Nephron progenitor cell (in vitro differentiated cells): ENCODE data around the gene PRODH2.

Source experiments
- DNase-seq: peaks from one replicate; pipeline ENCODE4 v3.0.0; 2021
- H3K27ac Mint-ChIP-seq: 2 replicates; pipeline ENCODE4 v1.8.0; 2021; ENCODE audit warnings: mild to moderate bottlenecking, moderate library complexity, mixed read lengths
- H3K27me3 Mint-ChIP-seq: 2 replicates; pipeline ENCODE4 v1.8.0; 2021; ENCODE audit warnings: mild to moderate bottlenecking, low read depth, mixed read lengths; ENCODE audit not compliant: poor library complexity
- H3K36me3 Mint-ChIP-seq: 2 replicates; pipeline ENCODE4 v1.8.0; 2021; ENCODE audit warnings: low read depth, mixed read lengths
- H3K4me1 Mint-ChIP-seq: 2 replicates; pipeline ENCODE4 v1.8.0; 2021; ENCODE audit warnings: mixed read lengths
- H3K4me3 Mint-ChIP-seq: 2 replicates; pipeline ENCODE4 v1.8.0; 2021; ENCODE audit warnings: mild to moderate bottlenecking, moderate library complexity, mixed read lengths
- H3K9me3 Mint-ChIP-seq: 2 replicates; pipeline ENCODE4 v1.8.0; 2021; ENCODE audit warnings: mild to moderate bottlenecking, moderate library complexity, mixed read lengths
- CTCF ChIP-seq: fragments of 200-600 bp; sonication (generic); IDR thresholded peaks from 2 replicates; pipeline ENCODE4 v1.5.0; 2021; ENCODE audit warnings: antibody characterized with exemption

The PRODH2 gene

GRCh38 chr19:35790981-35791813 lies 21.4 kb downstream of the PRODH2 start:
- peak; percentile 30 for DNase-seq
- Mint-ChIP-seq H3K4me1 (no peaks in the 10 kb centered on the region), H3K27ac (no peak overlapping the region), H3K4me3 (no peak overlapping the region), H3K36me3 (no peaks in the 10 kb centered on the region), H3K27me3 (peaks cover 26% of the 10 kb centered on the region), H3K9me3 (no peaks in the 10 kb centered on the region)
- no peak for TF ChIP-seq CTCF

- Mint-ChIP-seq H3K4me3 (no peak overlapping the region), H3K27me3 (peaks cover 17% of the 10 kb centered on the region), H3K9me3 (no peaks in the 10 kb centered on the region), H3K27ac (no peak overlapping the region), H3K36me3 (peaks cover 5% of the 10 kb centered on the region), H3K4me1 (no peaks in the 10 kb centered on the region)
- TF ChIP-seq CTCF = no peak
- no peak for DNase-seq
Measured at GRCh38 chr19:35789978-35790944, 22.4 kb downstream of the PRODH2 start.

GRCh38 chr19:35789195-35789977 lies 23.3 kb downstream of the PRODH2 start:
- Mint-ChIP-seq H3K4me3 (no peak overlapping the region), H3K27ac (no peak overlapping the region), H3K27me3 (peaks cover 8% of the 10 kb centered on the region), H3K36me3 (peaks cover 5% of the 10 kb centered on the region), H3K4me1 (no peaks in the 10 kb centered on the region), H3K9me3 (no peaks in the 10 kb centered on the region)
- no peak for DNase-seq
- no peak for TF ChIP-seq CTCF

- H3K4me3 Mint-ChIP-seq = no peak overlapping the region
- H3K4me1 Mint-ChIP-seq = peaks cover 6% of the 10 kb centered on the region
- H3K9me3 Mint-ChIP-seq = no peaks in the 10 kb centered on the region
- H3K27ac Mint-ChIP-seq = peak overlapping the region; percentile 46
- no peak for TF ChIP-seq CTCF
- peaks cover 6% of the 10 kb centered on the region for H3K36me3 Mint-ChIP-seq
- no peak for DNase-seq
- peaks cover 5% of the 10 kb centered on the region for H3K27me3 Mint-ChIP-seq
Measured at GRCh38 chr19:35788205-35788960, 24.3 kb downstream of the PRODH2 start.

GRCh38 chr19:35787227-35787799 lies 25.3 kb downstream of the PRODH2 start:
- H3K27ac Mint-ChIP-seq = no peak overlapping the region
- H3K9me3 Mint-ChIP-seq = no peaks in the 10 kb centered on the region
- H3K36me3 Mint-ChIP-seq = peaks cover 16% of the 10 kb centered on the region
- peaks cover 8% of the 10 kb centered on the region for H3K27me3 Mint-ChIP-seq
- H3K4me1 Mint-ChIP-seq = peaks cover 13% of the 10 kb centered on the region
- TF ChIP-seq CTCF = no peak
- DNase-seq = no peak
- H3K4me3 Mint-ChIP-seq = no peak overlapping the region
